CD4-positive, CD25-positive, alpha-beta regulatory T cell (primary cell): ENCODE measurements around the gene NUDT2. TPM values are rescaled to one million over a fixed set of nuclear protein-coding genes. Genes with fewer than 3 reads are reported as not detected.
A peak's percentile ranks its signal among the peaks of the same experiment; 100 is the strongest.
"Not testable (repeated sequence)": the region's sequence is repeated elsewhere in the genome, so short reads cannot be mapped to it uniquely, and the experiment has no call there.

Experiments used
- ATAC-seq, 2 donors: fragments of 150-1000 bp; cut with Tn5 transposase; one replicate each; pipeline ENCODE4 v1.10.0; 2021; ENCODE audit warnings: low read depth in 2 of 2, moderate number of reproducible peaks in 2 of 2, moderate library complexity in 1 of 2
- DNase-seq, 3 donors: peaks; one replicate each; pipeline versions ENCODE4 v3.0.0 to v3.0.0-alpha.2; 2012 to 2022; ENCODE audit warnings: mixed read lengths in 1 of 3
- H3K27ac ChIP-seq: one replicate; pipeline ENCODE4 v1.7.0; 2013; ENCODE audit warnings: mild to moderate bottlenecking, low read length; ENCODE audit not compliant: insufficient read depth, poor library complexity, severe bottlenecking
- H3K27me3 ChIP-seq: one replicate; pipeline ENCODE4 v1.7.0; 2013; ENCODE audit warnings: low read length; ENCODE audit not compliant: control insufficient read depth, insufficient read depth
- H3K36me3 ChIP-seq: one replicate; pipeline ENCODE4 v1.7.0; 2013; ENCODE audit warnings: mild to moderate bottlenecking, low read length, moderate library complexity; ENCODE audit not compliant: control insufficient read depth, insufficient read depth
- H3K4me1 ChIP-seq: 2 replicates; pipeline ENCODE4 v1.7.0; 2013; ENCODE audit warnings: mild to moderate bottlenecking, low read length; ENCODE audit not compliant: insufficient read depth, control insufficient read depth, poor library complexity, severe bottlenecking
- H3K4me3 ChIP-seq: one replicate; pipeline ENCODE4 v1.7.0; 2013; ENCODE audit warnings: low read depth, mild to moderate bottlenecking, low read length, moderate library complexity
- H3K9me3 ChIP-seq, 2 experiments: 1 replicate in 1 of 2; 2 replicates in 1 of 2; pipeline ENCODE4 v1.7.0; 2013; ENCODE audit warnings: low read length in 2 of 2, mild to moderate bottlenecking in 1 of 2, moderate library complexity in 1 of 2; ENCODE audit not compliant: control insufficient read depth in 2 of 2
- H3K27ac Mint-ChIP-seq, 3 donors: one replicate each; pipeline ENCODE4 v1.8.0; 2020 to 2022; ENCODE audit warnings: mild to moderate bottlenecking in 3 of 3, mixed read lengths in 3 of 3, moderate library complexity in 2 of 3
- H3K27me3 Mint-ChIP-seq: one replicate; pipeline ENCODE4 v1.8.0; 2022; ENCODE audit warnings: mild to moderate bottlenecking, mixed read lengths
- H3K36me3 Mint-ChIP-seq: one replicate; pipeline ENCODE4 v1.8.0; 2020; ENCODE audit warnings: mixed read lengths
- H3K4me1 Mint-ChIP-seq, 4 donors: one replicate each; pipeline ENCODE4 v1.8.0; 2020 to 2022; ENCODE audit warnings: mixed read lengths in 4 of 4, mild to moderate bottlenecking in 1 of 4
- H3K4me3 Mint-ChIP-seq, 4 donors: one replicate each; pipeline ENCODE4 v1.8.0; 2020 to 2022; ENCODE audit warnings: mild to moderate bottlenecking in 4 of 4, mixed read lengths in 4 of 4, moderate library complexity in 3 of 4
- H3K9me3 Mint-ChIP-seq, 7 donors: one replicate each; pipeline ENCODE4 v1.8.0; 2020 to 2022; ENCODE audit warnings: mixed read lengths in 7 of 7, mild to moderate bottlenecking in 3 of 7, moderate library complexity in 2 of 7
- polyA plus RNA-seq, 4 donors: library from polyadenylated mRNA; unstranded; fragments of 300-500 nt; fragmentation: Illumina TruSeq; gene quantifications; one replicate each; pipeline ENCODE4 v1.2.3, GENCODE V29; 2021
- total RNA-seq: library from RNA; stranded (reverse); gene quantifications from one replicate; pipeline ENCODE4 v1.2.3, GENCODE V29; 2022

The NUDT2 gene
- total and polyA plus RNA-seq, 5 donors from 2014 or later = 7.1 to 67.0 (median 47.1) TPM

GRCh38 chr9:34337403-34337802 is 8.0 kb downstream of the NUDT2 start:
- Histone ChIP-seq H3K4me1 (no peaks in the 10 kb centered on the region), H3K9me3 (no peaks in the 10 kb centered on the region), H3K27ac (no peak overlapping the region), H3K27me3 (no peaks in the 10 kb centered on the region), H3K36me3 (peaks cover 36% of the 10 kb centered on the region), H3K4me3 (no peak overlapping the region)
- no peak overlapping the region for H3K27ac Mint-ChIP-seq
- H3K36me3 Mint-ChIP-seq = peaks cover 13% of the 10 kb centered on the region
- peaks cover 0 to 11% (median 4%) of the 10 kb centered on the region in 4 donors for H3K4me1 Mint-ChIP-seq
- no peak for ATAC-seq
- peak in 1 of 3 donors; percentile 13 for DNase-seq
- H3K27me3 Mint-ChIP-seq = no peaks in the 10 kb centered on the region
- H3K9me3 Mint-ChIP-seq = no peaks in the 10 kb centered on the region
- no peak overlapping the region for H3K4me3 Mint-ChIP-seq

DNA sequence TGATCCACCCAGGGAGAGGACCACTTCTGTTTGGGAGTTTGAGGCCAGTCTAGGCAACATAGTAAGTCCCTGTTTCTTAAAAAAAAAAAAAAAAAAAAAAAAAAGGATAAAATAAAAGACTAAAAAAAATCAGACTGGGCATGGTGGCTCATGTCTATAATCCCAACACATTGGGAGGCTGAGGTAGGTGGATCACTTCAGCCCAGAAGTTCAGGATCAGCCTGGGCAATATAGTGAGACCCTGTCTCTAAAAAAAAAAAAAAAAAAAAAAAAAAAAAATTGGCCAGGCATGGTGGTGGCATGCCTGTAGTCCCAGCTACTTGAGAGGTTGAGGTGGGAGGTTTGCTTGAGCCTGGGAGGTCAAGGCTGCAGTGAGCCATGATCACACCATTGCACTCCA is 8.7 kb downstream of the NUDT2 start:
- not testable (repeated sequence) for H3K27me3 ChIP-seq, ATAC-seq, H3K27me3 Mint-ChIP-seq, H3K27ac Mint-ChIP-seq, H3K27ac ChIP-seq, H3K9me3 ChIP-seq, H3K4me3 Mint-ChIP-seq, DNase-seq, H3K4me1 ChIP-seq, H3K9me3 Mint-ChIP-seq, H3K4me3 ChIP-seq
- peaks cover 41% of the 10 kb centered on the region for H3K36me3 ChIP-seq
- Mint-ChIP-seq H3K4me1 (peaks cover 0 to 11% (median 3%) of the 10 kb centered on the region in 4 donors), H3K36me3 (peaks cover 13% of the 10 kb centered on the region)

DNA sequence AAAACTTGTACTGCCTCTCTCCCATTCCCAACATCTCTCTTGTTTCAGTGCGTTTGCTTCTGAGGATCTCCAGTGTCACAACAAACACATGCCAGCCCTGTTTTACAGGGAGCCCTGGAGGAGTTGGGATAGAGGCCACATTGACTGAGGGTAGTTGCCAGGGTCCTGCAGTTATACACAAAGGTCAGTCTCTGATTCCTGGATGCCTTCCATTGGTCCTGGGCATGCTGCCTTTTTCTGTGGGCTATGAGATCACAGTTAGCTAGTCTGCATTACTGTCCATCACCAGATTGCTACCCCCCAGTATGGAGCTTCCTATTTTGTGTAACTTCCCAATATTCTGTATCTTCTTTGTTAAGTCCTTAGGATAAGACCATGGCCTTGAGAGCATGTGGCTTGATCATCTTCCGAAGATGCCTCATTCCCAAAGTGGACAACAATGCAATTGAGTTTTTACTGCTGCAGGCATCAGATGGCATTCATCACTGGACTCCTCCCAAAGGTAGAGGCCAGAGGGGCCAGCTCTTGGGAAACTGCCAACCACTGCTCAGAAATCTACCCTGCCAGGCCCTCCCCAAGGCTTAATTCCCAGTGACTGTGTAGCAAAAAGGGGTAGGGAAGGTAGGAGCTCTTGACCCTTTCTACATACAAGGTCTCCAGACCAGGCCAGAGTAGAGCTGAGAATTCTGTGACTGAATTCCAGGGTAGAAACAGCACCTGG is 9.5 kb downstream of the NUDT2 start:
- no peaks in the 10 kb centered on the region for H3K9me3 Mint-ChIP-seq
- Histone ChIP-seq H3K9me3 (no peaks in the 10 kb centered on the region), H3K27me3 (no peaks in the 10 kb centered on the region), H3K27ac (no peak overlapping the region), H3K4me3 (no peak overlapping the region), H3K4me1 (no peaks in the 10 kb centered on the region), H3K36me3 (peaks cover 48% of the 10 kb centered on the region)
- ATAC-seq (no peak), DNase-seq (no peak)
- no peaks in the 10 kb centered on the region for H3K27me3 Mint-ChIP-seq
- peaks cover 13% of the 10 kb centered on the region for H3K36me3 Mint-ChIP-seq
- no peak overlapping the region for H3K27ac Mint-ChIP-seq
- H3K4me1 Mint-ChIP-seq = peaks cover 0 to 11% (median 3%) of the 10 kb centered on the region in 4 donors
- no peak overlapping the region for H3K4me3 Mint-ChIP-seq

DNA sequence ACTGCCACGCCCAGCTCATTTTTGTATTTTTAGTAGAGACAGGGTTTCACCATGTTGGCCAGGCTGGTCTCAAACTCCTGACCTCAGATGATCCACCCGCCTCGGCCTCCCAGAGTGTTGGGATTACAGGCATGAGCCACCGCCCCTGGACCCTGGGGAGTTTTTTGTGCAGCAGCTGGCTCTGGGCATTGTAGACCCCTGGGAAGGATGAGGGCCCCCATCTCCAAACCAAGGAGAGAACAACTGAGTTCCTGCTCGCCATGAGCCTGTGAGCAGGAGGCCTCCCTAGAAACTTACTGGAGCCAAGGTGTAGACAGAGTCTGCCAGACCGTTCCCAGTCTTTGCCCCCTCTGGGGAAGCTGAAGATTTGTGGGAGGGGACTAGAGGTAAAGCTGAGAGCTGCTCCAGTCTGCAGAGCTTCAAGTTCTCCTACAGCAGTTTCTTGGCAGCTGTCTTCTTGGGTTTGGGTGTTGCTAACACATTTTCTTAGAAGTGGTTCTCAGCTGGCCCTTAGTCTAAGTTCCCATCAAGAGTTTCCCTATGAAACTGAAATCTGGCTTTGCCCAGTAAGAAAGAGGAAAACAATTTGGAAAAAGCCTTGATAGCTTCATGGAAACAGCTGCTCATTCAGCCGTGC is 12.4 kb downstream of the NUDT2 start:
- Histone ChIP-seq H3K9me3 (no peaks in the 10 kb centered on the region), H3K36me3 (peaks cover 46% of the 10 kb centered on the region), H3K27ac (no peak overlapping the region), H3K4me1 (no peaks in the 10 kb centered on the region), H3K4me3 (no peak overlapping the region), H3K27me3 (no peaks in the 10 kb centered on the region)
- Mint-ChIP-seq H3K36me3 (peaks cover 19% of the 10 kb centered on the region), H3K27ac (no peak overlapping the region), H3K27me3 (no peaks in the 10 kb centered on the region), H3K4me3 (no peak overlapping the region), H3K4me1 (peaks cover 0 to 2% (median 0%) of the 10 kb centered on the region in 4 donors), H3K9me3 (no peaks in the 10 kb centered on the region)
- ATAC-seq = no peak
- DNase-seq = no peak

GRCh38 chr9:34343090-34343489 is 13.7 kb downstream of the NUDT2 start:
- H3K27ac ChIP-seq = no peak overlapping the region
- no peaks in the 10 kb centered on the region for H3K4me1 ChIP-seq
- no peak overlapping the region for H3K4me3 ChIP-seq
- no peaks in the 10 kb centered on the region for H3K27me3 ChIP-seq
- Mint-ChIP-seq H3K27me3 (no peaks in the 10 kb centered on the region), H3K4me3 (no peak overlapping the region), H3K36me3 (peaks cover 23% of the 10 kb centered on the region), H3K9me3 (no peaks in the 10 kb centered on the region), H3K4me1 (no peaks in the 10 kb centered on the region), H3K27ac (no peak overlapping the region)
- no peak for DNase-seq
- no peaks in the 10 kb centered on the region for H3K9me3 ChIP-seq
- peaks cover 43% of the 10 kb centered on the region for H3K36me3 ChIP-seq
- ATAC-seq = no peak

DNA sequence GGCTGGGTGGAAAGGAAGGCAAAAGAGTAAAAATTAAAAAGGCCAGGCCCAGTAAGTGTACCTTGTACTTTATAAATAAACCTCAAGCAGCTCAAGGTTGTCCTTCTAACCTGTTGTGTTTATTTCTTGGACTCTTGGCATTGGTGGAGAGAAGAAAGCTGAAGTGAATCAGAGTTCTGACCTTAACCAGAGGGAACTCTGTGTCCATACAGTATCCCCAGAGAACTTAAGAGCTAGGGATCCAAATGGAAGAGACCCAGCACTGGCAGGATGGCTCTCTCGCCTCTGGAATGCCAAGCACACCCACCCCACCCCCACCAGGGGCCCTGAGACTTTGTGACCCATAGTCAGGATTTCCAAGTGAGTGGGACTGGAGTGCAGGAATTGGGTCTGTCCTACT is 14.2 kb downstream of the NUDT2 start:
- no peaks in the 10 kb centered on the region for H3K4me1 ChIP-seq
- H3K9me3 Mint-ChIP-seq = no peaks in the 10 kb centered on the region
- no peak overlapping the region for H3K27ac Mint-ChIP-seq
- H3K27ac ChIP-seq = no peak overlapping the region
- H3K4me1 Mint-ChIP-seq = no peaks in the 10 kb centered on the region
- H3K27me3 Mint-ChIP-seq = no peaks in the 10 kb centered on the region
- H3K27me3 ChIP-seq = no peaks in the 10 kb centered on the region
- peaks cover 43% of the 10 kb centered on the region for H3K36me3 ChIP-seq
- peaks cover 23% of the 10 kb centered on the region for H3K36me3 Mint-ChIP-seq
- no peak overlapping the region for H3K4me3 Mint-ChIP-seq
- ATAC-seq = no peak
- H3K4me3 ChIP-seq = no peak overlapping the region
- DNase-seq = no peak
- H3K9me3 ChIP-seq = no peaks in the 10 kb centered on the region

DNA sequence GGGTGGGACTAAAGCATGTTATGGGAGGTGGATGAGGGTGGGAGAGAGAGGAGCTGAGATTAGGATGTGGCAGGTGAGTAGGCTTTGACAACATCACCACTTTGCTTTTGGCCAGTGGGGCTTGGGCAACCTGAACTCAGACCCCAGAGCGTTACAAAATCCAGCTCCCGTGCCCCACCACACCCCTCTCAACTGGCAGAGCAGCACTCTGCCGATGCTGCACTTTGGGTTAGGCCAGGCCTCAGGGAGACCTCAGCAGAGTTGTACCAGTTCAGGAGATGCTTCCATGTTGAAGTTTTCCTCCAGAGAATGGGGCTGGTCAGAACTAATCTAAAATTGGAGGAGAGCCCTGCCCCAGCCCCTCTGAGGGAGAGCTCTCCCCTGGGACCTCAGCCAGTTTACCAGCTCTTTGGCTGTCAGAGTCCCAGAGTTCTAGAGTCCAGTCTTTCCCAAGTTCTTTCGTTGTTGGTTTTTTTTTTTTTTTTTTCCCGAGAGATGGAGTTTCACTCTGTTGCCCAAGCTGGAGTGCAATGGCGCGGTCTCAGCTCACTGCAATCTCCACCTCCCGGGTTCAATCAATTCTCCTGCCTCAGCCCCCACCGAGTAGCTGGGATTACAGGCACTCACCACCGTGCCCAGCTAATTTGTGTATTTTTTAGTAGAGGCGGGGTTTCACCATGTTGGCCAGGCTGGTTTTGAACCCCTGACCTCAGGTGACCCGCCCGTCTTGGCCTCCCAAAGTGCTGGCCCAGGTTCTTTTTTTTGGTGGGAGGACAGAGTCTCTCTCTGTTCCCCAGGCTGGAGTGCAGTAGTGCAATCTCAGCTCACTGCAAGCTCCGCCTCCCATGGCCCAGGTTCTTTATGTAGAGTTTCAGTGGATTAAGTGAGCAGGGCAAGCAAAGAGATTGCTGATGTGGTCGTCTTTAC is 17.8 kb downstream of the NUDT2 start:
- no peak overlapping the region for H3K4me3 Mint-ChIP-seq

More for the DNA sequence above, 17.8 kb downstream of the NUDT2 start:
- Mint-ChIP-seq H3K27ac (no peak overlapping the region), H3K27me3 (no peaks in the 10 kb centered on the region), H3K4me1 (no peaks in the 10 kb centered on the region), H3K36me3 (peaks cover 20% of the 10 kb centered on the region), H3K9me3 (no peaks in the 10 kb centered on the region)
- Histone ChIP-seq H3K4me1 (no peaks in the 10 kb centered on the region), H3K36me3 (peaks cover 15% of the 10 kb centered on the region), H3K27me3 (no peaks in the 10 kb centered on the region), H3K9me3 (no peaks in the 10 kb centered on the region), H3K27ac (no peak overlapping the region), H3K4me3 (no peak overlapping the region)
- no peak for DNase-seq
- no peak for ATAC-seq
